T-helper 2 cell treated with Interferon-gamma antibody and Interleukin-4, amounts not matched to agents 5 μg/mL and 100 μg/mL, for 36 hours (primary cell): ENCODE measurements around the gene RSPO3.

Experiments
- DNase-seq: peaks from one replicate; pipeline ENCODE4 v3.0.0; 2021; ENCODE audit warnings: low spot score
- H3K27ac Mint-ChIP-seq: one replicate; pipeline ENCODE4 v1.8.0; 2021; ENCODE audit warnings: mild to moderate bottlenecking, mixed read lengths
- H3K27me3 Mint-ChIP-seq: one replicate; pipeline ENCODE4 v1.8.0; 2021; ENCODE audit warnings: low read depth, mixed read lengths
- H3K36me3 Mint-ChIP-seq: one replicate; pipeline ENCODE4 v1.8.0; 2021; ENCODE audit warnings: low read depth, mixed read lengths
- H3K4me1 Mint-ChIP-seq: one replicate; pipeline ENCODE4 v1.8.0; 2021; ENCODE audit warnings: low read depth, mixed read lengths
- H3K4me3 Mint-ChIP-seq: one replicate; pipeline ENCODE4 v1.8.0; 2022; ENCODE audit warnings: mild to moderate bottlenecking, moderate library complexity, mixed read lengths
- H3K9me3 Mint-ChIP-seq: one replicate; pipeline ENCODE4 v1.8.0; 2021; ENCODE audit warnings: mixed read lengths

RSPO3 gene

GRCh38 chr6:127188744-127189143 lies 70.3 kb downstream of the RSPO3 start:
- peaks cover 4% of the 10 kb centered on the region for H3K27me3 Mint-ChIP-seq
- H3K27ac Mint-ChIP-seq: no peak overlapping the region
- no peaks in the 10 kb centered on the region for H3K36me3 Mint-ChIP-seq
- H3K4me3 Mint-ChIP-seq: no peak overlapping the region
- no peak for DNase-seq
- H3K9me3 Mint-ChIP-seq: no peaks in the 10 kb centered on the region
- no peaks in the 10 kb centered on the region for H3K4me1 Mint-ChIP-seq

GRCh38 chr6:127190552-127190951 lies 72.1 kb downstream of the RSPO3 start:
- no peaks in the 10 kb centered on the region for H3K9me3 Mint-ChIP-seq

GRCh38 chr6:127191716-127192115 lies 73.2 kb downstream of the RSPO3 start:
- H3K4me1 Mint-ChIP-seq: no peaks in the 10 kb centered on the region
- no peaks in the 10 kb centered on the region for H3K9me3 Mint-ChIP-seq
- H3K27me3 Mint-ChIP-seq: peaks cover 6% of the 10 kb centered on the region
- DNase-seq: no peak
- no peaks in the 10 kb centered on the region for H3K36me3 Mint-ChIP-seq
- no peak overlapping the region for H3K4me3 Mint-ChIP-seq
- H3K27ac Mint-ChIP-seq: no peak overlapping the region

More at GRCh38 chr6:127190552-127190951, 72.1 kb downstream of the RSPO3 start:
- H3K27me3 Mint-ChIP-seq: peaks cover 6% of the 10 kb centered on the region
- DNase-seq: no peak
- no peaks in the 10 kb centered on the region for H3K36me3 Mint-ChIP-seq
- H3K4me3 Mint-ChIP-seq: no peak overlapping the region
- H3K4me1 Mint-ChIP-seq: no peaks in the 10 kb centered on the region
- no peak overlapping the region for H3K27ac Mint-ChIP-seq

- no peak overlapping the region for H3K4me3 Mint-ChIP-seq
- H3K9me3 Mint-ChIP-seq: no peaks in the 10 kb centered on the region
- H3K36me3 Mint-ChIP-seq: no peaks in the 10 kb centered on the region
- no peak for DNase-seq
- peaks cover 8% of the 10 kb centered on the region for H3K27me3 Mint-ChIP-seq
- no peaks in the 10 kb centered on the region for H3K4me1 Mint-ChIP-seq
- H3K27ac Mint-ChIP-seq: no peak overlapping the region
Observed at GRCh38 chr6:127192911-127193541, 74.6 kb downstream of the RSPO3 start.

GRCh38 chr6:127195833-127196232 lies 77.4 kb downstream of the RSPO3 start:
- Mint-ChIP-seq H3K4me3 (no peak overlapping the region), H3K4me1 (no peaks in the 10 kb centered on the region), H3K9me3 (no peaks in the 10 kb centered on the region), H3K27me3 (peaks cover 8% of the 10 kb centered on the region), H3K27ac (no peak overlapping the region), H3K36me3 (no peaks in the 10 kb centered on the region)
- no peak for DNase-seq

- DNase-seq: no peak
- H3K4me1 Mint-ChIP-seq: no peaks in the 10 kb centered on the region
- H3K27me3 Mint-ChIP-seq: peaks cover 5% of the 10 kb centered on the region
- no peak overlapping the region for H3K27ac Mint-ChIP-seq
- H3K9me3 Mint-ChIP-seq: no peaks in the 10 kb centered on the region
- no peak overlapping the region for H3K4me3 Mint-ChIP-seq
- no peaks in the 10 kb centered on the region for H3K36me3 Mint-ChIP-seq
Observed at GRCh38 chr6:127198549-127198948, 80.1 kb downstream of the RSPO3 start.

GRCh38 chr6:127199470-127199869 lies 81.0 kb downstream of the RSPO3 start:
- H3K4me1 Mint-ChIP-seq: no peaks in the 10 kb centered on the region
- H3K27ac Mint-ChIP-seq: no peak overlapping the region
- no peak overlapping the region for H3K4me3 Mint-ChIP-seq
- DNase-seq: no peak
- peaks cover 2% of the 10 kb centered on the region for H3K27me3 Mint-ChIP-seq
- H3K9me3 Mint-ChIP-seq: no peaks in the 10 kb centered on the region
- H3K36me3 Mint-ChIP-seq: no peaks in the 10 kb centered on the region

- no peaks in the 10 kb centered on the region for H3K9me3 Mint-ChIP-seq
- H3K27ac Mint-ChIP-seq: no peak overlapping the region
- H3K4me1 Mint-ChIP-seq: no peaks in the 10 kb centered on the region
- no peaks in the 10 kb centered on the region for H3K36me3 Mint-ChIP-seq
- peaks cover 5% of the 10 kb centered on the region for H3K27me3 Mint-ChIP-seq
- DNase-seq: no peak
- H3K4me3 Mint-ChIP-seq: no peak overlapping the region
Observed at GRCh38 chr6:127200114-127200513, 81.6 kb downstream of the RSPO3 start.

- Mint-ChIP-seq H3K4me3 (no peak overlapping the region), H3K27me3 (peaks cover 5% of the 10 kb centered on the region), H3K9me3 (no peaks in the 10 kb centered on the region), H3K36me3 (no peaks in the 10 kb centered on the region), H3K27ac (no peak overlapping the region), H3K4me1 (no peaks in the 10 kb centered on the region)
- DNase-seq: no peak
Observed at GRCh38 chr6:127201321-127201720, 82.8 kb downstream of the RSPO3 start.

- no peaks in the 10 kb centered on the region for H3K9me3 Mint-ChIP-seq
- no peaks in the 10 kb centered on the region for H3K36me3 Mint-ChIP-seq
- no peaks in the 10 kb centered on the region for H3K4me1 Mint-ChIP-seq
- H3K4me3 Mint-ChIP-seq: no peak overlapping the region
- H3K27ac Mint-ChIP-seq: no peak overlapping the region
- no peak for DNase-seq
- H3K27me3 Mint-ChIP-seq: peaks cover 7% of the 10 kb centered on the region
Observed at GRCh38 chr6:127202676-127203075, 84.2 kb downstream of the RSPO3 start.

- no peak for DNase-seq
- Mint-ChIP-seq H3K27me3 (peaks cover 12% of the 10 kb centered on the region), H3K9me3 (no peaks in the 10 kb centered on the region), H3K4me1 (no peaks in the 10 kb centered on the region), H3K36me3 (no peaks in the 10 kb centered on the region), H3K27ac (no peak overlapping the region), H3K4me3 (no peak overlapping the region)
Observed at GRCh38 chr6:127204281-127204680, 85.8 kb downstream of the RSPO3 start.

- Mint-ChIP-seq H3K9me3 (no peaks in the 10 kb centered on the region), H3K36me3 (no peaks in the 10 kb centered on the region), H3K4me3 (no peak overlapping the region), H3K27me3 (peaks cover 12% of the 10 kb centered on the region), H3K4me1 (no peaks in the 10 kb centered on the region), H3K27ac (no peak overlapping the region)
- no peak for DNase-seq
Observed at GRCh38 chr6:127205036-127205435, 86.6 kb downstream of the RSPO3 start.

GRCh38 chr6:127206531-127207095 lies 88.1 kb downstream of the RSPO3 start:
- Mint-ChIP-seq H3K4me3 (no peak overlapping the region), H3K36me3 (no peaks in the 10 kb centered on the region), H3K4me1 (no peaks in the 10 kb centered on the region), H3K27me3 (peaks cover 14% of the 10 kb centered on the region), H3K9me3 (no peaks in the 10 kb centered on the region), H3K27ac (no peak overlapping the region)
- DNase-seq: no peak

GRCh38 chr6:127207591-127208120 lies 89.2 kb downstream of the RSPO3 start:
- Mint-ChIP-seq H3K4me1 (no peaks in the 10 kb centered on the region), H3K27me3 (peaks cover 14% of the 10 kb centered on the region), H3K27ac (no peak overlapping the region), H3K9me3 (no peaks in the 10 kb centered on the region), H3K36me3 (no peaks in the 10 kb centered on the region), H3K4me3 (no peak overlapping the region)
- DNase-seq: no peak

- H3K27me3 Mint-ChIP-seq: peaks cover 11% of the 10 kb centered on the region
- no peaks in the 10 kb centered on the region for H3K9me3 Mint-ChIP-seq
- no peak overlapping the region for H3K4me3 Mint-ChIP-seq
- H3K4me1 Mint-ChIP-seq: no peaks in the 10 kb centered on the region
- no peaks in the 10 kb centered on the region for H3K36me3 Mint-ChIP-seq
- DNase-seq: no peak
- H3K27ac Mint-ChIP-seq: no peak overlapping the region
Observed at GRCh38 chr6:127210725-127211124, 92.3 kb downstream of the RSPO3 start.
